Measurements from ENCODE around the gene SPATA31E1. TPM values are rescaled to one million over a fixed set of nuclear protein-coding genes. Genes with fewer than 3 reads are reported as not detected.
"Not testable (repeated sequence)": the region's sequence is repeated elsewhere in the genome, so short reads cannot be mapped to it uniquely, and the experiment has no call there.

The SPATA31E1 gene
- total RNA-seq, 1 donor from 2014 or later = not detected

DNA sequence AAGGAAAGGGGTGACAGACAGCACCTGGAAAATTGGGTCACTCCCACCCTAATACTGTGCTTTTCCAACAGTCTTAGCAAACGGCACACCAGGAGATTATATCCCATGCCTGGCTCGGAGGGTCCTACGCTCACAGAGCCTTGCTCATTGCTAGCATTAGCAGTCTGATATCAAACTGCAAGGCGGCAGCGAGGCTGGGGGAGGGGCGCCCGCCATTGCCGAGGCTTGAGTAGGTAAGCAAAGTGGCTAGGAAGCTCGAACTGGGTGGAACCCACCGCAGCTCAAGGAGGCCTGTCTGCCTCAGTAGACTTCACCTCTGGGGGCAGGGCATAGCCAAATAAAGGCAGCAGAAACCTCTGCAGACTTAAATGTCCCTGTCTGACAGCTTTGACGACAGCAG is 19.7 kb downstream of the SPATA31E1 start:
- ATAC-seq; DNase-seq (ENCODE audit: missing footprints); intact Hi-C loops (cut with DNase I): not testable (repeated sequence)

GRCh38 chr9:87909310-87910041 is 26.8 kb downstream of the SPATA31E1 start:
- no peak for ATAC-seq
- no peak for DNase-seq (ENCODE audit: missing footprints)
- intact Hi-C loops (cut with DNase I) = no loop called here

- intact Hi-C loops (cut with DNase I) = no loop called here
- ATAC-seq (no peak), DNase-seq (ENCODE audit: missing footprints) (no peak)
These were observed 28.1 kb downstream of the SPATA31E1 start for GRCh38 chr9:87910821-87911220.

GRCh38 chr9:87917662-87918061 is 35.0 kb downstream of the SPATA31E1 start, which contains the start of gene SPATA31C1:
Gene SPATA31C1 (plus strand): TSS chr9:87917962.
- intact Hi-C loops (cut with DNase I); ATAC-seq; DNase-seq (ENCODE audit: missing footprints): not testable (repeated sequence)

DNA sequence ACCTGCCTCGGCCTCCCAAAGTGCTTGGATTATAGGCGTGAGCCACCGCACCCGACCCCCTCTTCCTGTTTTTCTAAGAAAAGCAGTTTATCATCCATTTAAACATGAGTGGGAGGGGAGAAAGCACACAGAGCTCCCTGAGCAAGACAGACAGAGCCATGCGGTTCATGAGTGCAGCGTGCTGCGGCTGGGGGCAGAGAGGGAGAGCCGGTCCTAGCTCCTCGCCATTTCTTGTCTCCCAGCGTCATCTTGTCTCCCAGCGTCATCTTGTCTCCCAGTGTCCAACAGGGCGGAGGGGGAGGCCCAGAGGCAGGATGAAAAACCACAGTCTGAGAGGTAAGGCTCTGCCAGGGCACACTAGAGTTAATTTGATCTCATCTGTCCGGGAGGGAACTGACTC is 36.3 kb downstream of the SPATA31E1 start:
- ATAC-seq; DNase-seq (ENCODE audit: missing footprints); intact Hi-C loops (cut with DNase I): not testable (repeated sequence)

GRCh38 chr9:87921561-87921960 is 38.9 kb downstream of the SPATA31E1 start:
- intact Hi-C loops (cut with DNase I); DNase-seq (ENCODE audit: missing footprints): not testable (repeated sequence)

DNA sequence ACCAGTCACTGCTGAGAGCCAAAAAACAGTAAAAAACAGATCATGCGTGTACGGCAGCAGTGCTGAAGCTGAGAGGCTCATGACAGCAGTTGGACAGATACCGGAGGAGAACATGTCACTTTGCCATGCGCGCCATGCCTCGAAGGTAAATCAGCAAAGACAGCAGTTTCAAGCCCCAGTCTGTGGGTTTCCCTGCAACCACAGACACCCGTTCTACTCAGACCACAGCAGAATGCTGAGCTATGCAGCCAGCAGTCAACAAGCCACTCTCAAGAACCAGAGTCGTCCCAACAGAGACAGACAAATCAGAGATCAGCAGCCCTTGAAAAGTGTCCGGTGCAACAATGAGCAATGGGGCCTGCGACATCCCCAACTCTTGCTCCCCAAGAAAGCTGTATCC is 40.3 kb downstream of the SPATA31E1 start:
- DNase-seq (ENCODE audit: missing footprints); intact Hi-C loops (cut with DNase I); ATAC-seq: not testable (repeated sequence)

More at GRCh38 chr9:87921561-87921960, 38.9 kb downstream of the SPATA31E1 start:
- not testable (repeated sequence) for ATAC-seq

GRCh38 chr9:87924851-87925250 is 42.2 kb downstream of the SPATA31E1 start:
- intact Hi-C loops (cut with DNase I); DNase-seq (ENCODE audit: missing footprints); ATAC-seq: not testable (repeated sequence)

GRCh38 chr9:87929152-87929551 is 46.5 kb downstream of the SPATA31E1 start:
- intact Hi-C loops (cut with DNase I); DNase-seq (ENCODE audit: missing footprints); ATAC-seq: not testable (repeated sequence)

DNA sequence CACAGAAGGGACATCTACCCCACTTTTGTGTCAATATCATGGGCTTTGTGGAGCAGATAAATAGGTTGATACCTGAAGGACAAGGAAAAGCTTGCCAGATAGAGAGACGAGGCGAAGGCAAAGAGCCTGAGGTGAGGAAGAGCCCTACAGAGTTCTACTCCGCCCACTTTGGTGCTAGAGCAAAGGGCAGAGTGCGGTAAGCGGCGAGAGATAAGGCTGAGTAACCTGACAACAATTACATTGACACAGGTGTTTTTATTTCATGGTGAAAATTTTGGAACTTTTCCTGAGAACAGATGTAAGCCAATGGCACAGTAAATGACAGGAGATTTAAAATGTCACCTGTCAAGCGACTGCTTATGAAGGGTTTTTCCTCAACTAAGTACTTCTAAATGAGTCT is 51.8 kb downstream of the SPATA31E1 start:
- ATAC-seq; DNase-seq (ENCODE audit: missing footprints); intact Hi-C loops (cut with DNase I): not testable (repeated sequence)

DNA sequence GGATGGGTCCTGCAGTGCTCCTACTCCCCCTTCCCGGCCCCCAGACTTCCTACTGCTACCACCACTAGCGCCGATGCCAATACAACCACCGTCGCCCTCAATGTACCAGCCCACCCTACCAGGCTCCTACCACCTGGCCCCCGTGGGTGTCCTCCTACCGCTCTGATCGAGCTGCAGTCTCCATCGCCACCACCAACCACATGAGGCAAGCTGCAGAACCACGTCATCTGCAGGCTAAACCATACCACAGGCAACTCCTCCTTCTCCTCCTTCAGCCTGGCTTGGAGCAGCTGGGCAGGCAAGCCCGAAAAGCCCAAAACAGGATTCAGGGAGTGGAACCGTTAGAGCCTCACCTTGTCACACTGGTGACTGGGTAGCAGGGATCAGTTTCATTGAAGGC is 54.7 kb downstream of the SPATA31E1 start:
- ATAC-seq; DNase-seq (ENCODE audit: missing footprints); intact Hi-C loops (cut with DNase I): not testable (repeated sequence)

- intact Hi-C loops (cut with DNase I); ATAC-seq; DNase-seq (ENCODE audit: missing footprints): not testable (repeated sequence)
These were observed 55.2 kb downstream of the SPATA31E1 start for GRCh38 chr9:87937918-87938317.

DNA sequence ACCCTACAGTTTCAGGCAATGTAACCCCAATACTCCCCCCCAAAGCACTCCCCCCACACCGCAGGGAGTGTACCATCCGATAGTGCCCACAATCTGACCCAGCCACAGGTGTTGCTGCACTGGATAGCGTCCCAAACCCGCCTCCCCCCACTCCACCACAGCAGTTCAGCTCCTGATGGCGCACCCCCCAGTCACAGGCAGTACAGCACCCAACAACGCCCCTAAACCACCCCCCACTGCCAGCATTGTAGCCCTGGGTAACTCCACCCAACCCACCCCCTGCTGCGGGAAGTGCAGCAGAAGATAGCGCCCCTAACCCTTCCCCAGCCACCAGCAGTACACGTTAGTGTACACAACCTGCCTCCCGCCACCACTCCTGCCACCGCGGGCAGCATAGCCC is 55.7 kb downstream of the SPATA31E1 start:
- intact Hi-C loops (cut with DNase I); ATAC-seq: not testable (repeated sequence)

More for the DNA sequence above, 55.7 kb downstream of the SPATA31E1 start:
- not testable (repeated sequence) for DNase-seq (ENCODE audit: missing footprints)

Other genes starting within 250 kb of the SPATA31E1 start
- gene CTSL, start 156.8 kb upstream of the SPATA31E1 start, total RNA-seq = 140 TPM
- gene SPATA31C1, start 35.1 kb downstream of the SPATA31E1 start, total RNA-seq = not detected
- 2.8 TPM for gene CDK20, start 91.7 kb downstream of the SPATA31E1 start, total RNA-seq

Measured in Right ventricle myocardium inferior (tissue), 1 donor.